Posterior cingulate gyrus (tissue), 11 donors: ENCODE results near the gene FBXO36.

Experiments
- DNase-seq, 10 donors: peaks; one replicate each; pipeline versions ENCODE4 v3.0.0 to v3.0.0-alpha.2; 2020 to 2021; ENCODE audit warnings: mixed read lengths in 3 of 10
- intact Hi-C: fragments of 100-400 bp; cut with DNase I; formaldehyde crosslinking; loops from one replicate; pipeline ENCODE4 v1.15.1; 2023

Gene FBXO36

GRCh38 chr2:230023313-230023712, 101.0 kb downstream of the FBXO36 start:
- intact Hi-C loops = no loop called here
- DNase-seq = peak in 1 of 10 donors; percentile 12

- intact Hi-C loops = no loop called here
- no peak for DNase-seq
Observed at GRCh38 chr2:230042195-230042594, 119.9 kb downstream of the FBXO36 start.

DNA sequence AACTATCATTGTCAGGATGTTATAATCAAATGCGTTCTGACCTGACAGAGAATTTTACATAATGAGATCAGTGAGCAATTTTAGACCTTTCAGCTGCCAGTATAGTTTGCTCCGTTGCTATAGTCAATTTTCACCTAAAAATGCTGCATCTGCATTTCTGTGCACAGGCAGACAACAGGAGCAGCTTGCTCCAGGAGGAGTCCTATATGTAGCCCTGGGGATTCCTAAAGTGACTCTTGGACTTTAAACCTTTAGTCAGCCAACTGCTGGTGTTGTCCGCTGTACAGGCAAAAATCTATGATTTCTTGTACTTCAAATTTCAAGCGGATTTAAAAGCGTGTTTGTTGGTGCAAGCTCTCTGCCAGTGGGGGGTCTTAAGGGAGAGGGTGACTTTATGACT, 120.7 kb downstream of the FBXO36 start:
- intact Hi-C loops = no loop called here
- no peak for DNase-seq

GRCh38 chr2:230043461-230043860, 121.2 kb downstream of the FBXO36 start:
- no peak for DNase-seq
- intact Hi-C loops = no loop called here

DNA sequence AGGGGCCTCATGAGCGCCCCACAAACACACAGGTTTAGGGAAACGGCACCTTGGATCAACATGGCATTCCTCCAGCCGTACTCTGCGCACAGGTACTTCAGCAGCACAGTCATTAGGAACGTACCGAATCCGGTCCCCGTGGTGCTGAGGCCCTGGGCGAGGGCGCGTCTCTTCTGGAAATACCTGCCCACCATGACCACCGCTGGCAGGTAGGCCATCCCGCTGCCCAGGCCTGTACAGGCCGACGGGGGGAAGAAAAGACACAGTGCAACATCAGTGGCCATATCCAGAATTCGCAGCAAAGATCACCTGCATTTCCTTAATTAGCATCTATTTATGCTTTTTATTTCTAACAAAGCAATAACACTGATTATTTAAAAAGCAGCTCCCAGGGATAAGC, 124.2 kb downstream of the FBXO36 start:
- no peak for DNase-seq
- intact Hi-C loops = no loop called here

DNA sequence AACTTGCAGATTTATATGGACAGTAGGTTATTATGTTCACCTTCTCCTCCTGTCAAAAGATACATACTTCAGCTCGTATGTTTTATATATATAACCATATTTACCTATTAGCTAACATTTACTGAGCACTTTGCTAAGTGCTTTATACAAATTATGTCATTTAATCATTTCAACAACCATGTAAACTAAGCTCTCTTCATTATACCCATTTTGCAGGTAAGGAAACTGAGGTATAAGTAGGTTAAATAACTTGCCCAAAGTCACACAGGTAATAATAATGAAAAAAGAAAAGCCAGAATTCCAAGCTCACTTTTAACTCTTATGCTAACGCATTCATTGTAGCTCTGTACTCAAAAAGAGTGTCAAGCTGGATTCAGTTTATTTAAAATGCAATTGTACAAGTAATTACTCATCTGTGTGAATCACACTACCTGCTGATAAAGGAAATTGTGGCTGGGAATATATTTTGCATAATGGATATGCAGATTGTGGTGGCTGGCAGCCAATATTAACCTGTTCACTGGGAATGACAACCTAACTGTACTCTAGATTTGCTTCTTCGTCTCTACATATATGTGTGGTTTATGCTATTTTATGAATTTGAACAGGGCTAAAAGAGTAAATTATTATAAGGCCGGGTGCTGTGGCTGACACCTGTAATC, 125.8 kb downstream of the FBXO36 start:
- DNase-seq = no peak
- intact Hi-C loops = no loop called here

GRCh38 chr2:230050136-230050535, 127.8 kb downstream of the FBXO36 start:
- intact Hi-C loops = no loop called here
- no peak for DNase-seq

- DNase-seq = no peak
Observed at GRCh38 chr2:230052299-230052698, 130.0 kb downstream of the FBXO36 start.

GRCh38 chr2:230053753-230054478, 131.6 kb downstream of the FBXO36 start:
- intact Hi-C loops = no loop called here
- no peak for DNase-seq

More at GRCh38 chr2:230052299-230052698, 130.0 kb downstream of the FBXO36 start:
- intact Hi-C loops = no loop called here

DNA sequence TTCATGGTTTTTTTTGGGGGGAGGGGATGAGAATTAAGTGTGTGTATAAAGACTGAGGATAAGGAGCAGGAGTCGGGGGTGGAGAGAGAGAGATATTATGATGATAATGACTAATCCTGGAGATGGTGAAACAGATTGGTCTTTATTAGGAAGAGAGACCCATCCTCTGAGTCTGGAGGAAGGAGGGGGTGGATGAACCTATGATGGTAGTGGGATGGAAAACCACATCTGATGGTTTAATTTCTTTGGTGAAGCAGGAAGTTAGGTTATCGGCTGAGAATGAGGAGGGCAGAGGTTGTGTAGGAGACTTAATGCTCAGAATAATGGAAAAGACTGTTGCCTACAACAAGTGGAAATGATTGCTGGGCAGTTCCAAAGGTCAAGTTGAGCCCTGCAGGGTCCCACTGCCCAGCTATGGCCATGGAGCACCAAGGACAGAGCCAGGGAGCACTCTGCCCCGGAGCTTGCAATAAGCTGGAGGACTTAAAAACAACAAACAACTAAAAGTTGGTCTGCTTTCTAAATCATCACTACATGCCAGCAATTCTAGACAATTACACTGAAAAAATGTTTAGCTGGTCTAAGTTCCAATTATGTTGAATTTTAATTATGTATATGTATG, 138.5 kb downstream of the FBXO36 start:
- intact Hi-C loops = no loop called here
- no peak for DNase-seq
